Astrocyte (in vitro differentiated cells and primary cell): ENCODE measurements around the gene TMEM267.
"Not testable (repeated sequence)": the region's sequence is repeated elsewhere in the genome, so short reads cannot be mapped to it uniquely, and the experiment has no call there.

Experiments
- CTCF ChIP-seq: IDR thresholded peaks from 2 replicates; pipeline ENCODE4 v1.5.1; 2011; ENCODE audit warnings: low read depth, mild to moderate bottlenecking, inconsistent platforms, low read length, moderate library complexity; ENCODE audit not compliant: insufficient read depth
- EZH2 ChIP-seq: IDR thresholded peaks from 2 replicates; pipeline ENCODE4 v1.6.1; 2012; ENCODE audit warnings: mild to moderate bottlenecking, low read length, inconsistent platforms; ENCODE audit not compliant: insufficient read depth

DNA sequence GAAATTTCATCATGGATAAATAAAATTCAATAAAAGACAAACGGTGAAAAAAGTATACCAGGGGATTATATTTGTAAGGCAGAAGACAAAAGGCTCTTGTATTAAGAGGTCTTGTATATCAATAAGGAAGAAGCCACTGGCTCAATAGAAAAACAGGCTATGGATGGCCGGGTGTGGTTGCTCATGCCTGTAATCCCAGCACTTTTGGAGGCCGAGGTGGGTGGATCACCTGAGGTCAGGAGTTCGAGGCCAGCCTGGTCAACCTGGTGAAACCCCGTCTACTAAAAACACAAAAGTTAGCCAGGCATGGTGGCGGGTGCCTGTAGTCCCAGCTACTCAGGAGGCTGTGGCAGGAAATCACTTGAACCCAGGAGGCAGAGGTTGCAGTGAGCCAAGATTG is 60.6 kb downstream of the TMEM267 start:
- not testable (repeated sequence) for TF ChIP-seq CTCF, EZH2
